HUES48 (cell line): ENCODE measurements around the gene MORN4.
A peak's percentile ranks its signal among the peaks of the same experiment; 100 is the strongest.

Experiments used
- H3K27ac ChIP-seq: one replicate; pipeline ENCODE4 v1.7.0; 2013; ENCODE audit warnings: low read depth, low read length, inconsistent platforms
- H3K27me3 ChIP-seq: 2 replicates; pipeline ENCODE4 v1.6.1; 2013; ENCODE audit warnings: mild to moderate bottlenecking, low read length; ENCODE audit not compliant: control insufficient read depth, insufficient read depth
- H3K36me3 ChIP-seq: 2 replicates; pipeline ENCODE4 v1.6.1; 2013; ENCODE audit warnings: low read length; ENCODE audit not compliant: control insufficient read depth, insufficient read depth
- H3K4me1 ChIP-seq: 2 replicates; pipeline ENCODE4 v1.6.1; 2013; ENCODE audit warnings: mild to moderate bottlenecking, low read length; ENCODE audit not compliant: control insufficient read depth, insufficient read depth
- H3K4me3 ChIP-seq: 2 replicates; pipeline ENCODE4 v1.5.1; 2013; ENCODE audit warnings: mild to moderate bottlenecking, low read depth, low read length
- H3K9ac ChIP-seq: 2 replicates; pipeline ENCODE4 v1.6.1; 2013; ENCODE audit warnings: mild to moderate bottlenecking, low read depth, low read length, moderate library complexity
- H3K9me3 ChIP-seq: 2 replicates; pipeline ENCODE4 v1.6.1; 2013; ENCODE audit warnings: low read length; ENCODE audit not compliant: control insufficient read depth, insufficient read depth

Gene MORN4

DNA sequence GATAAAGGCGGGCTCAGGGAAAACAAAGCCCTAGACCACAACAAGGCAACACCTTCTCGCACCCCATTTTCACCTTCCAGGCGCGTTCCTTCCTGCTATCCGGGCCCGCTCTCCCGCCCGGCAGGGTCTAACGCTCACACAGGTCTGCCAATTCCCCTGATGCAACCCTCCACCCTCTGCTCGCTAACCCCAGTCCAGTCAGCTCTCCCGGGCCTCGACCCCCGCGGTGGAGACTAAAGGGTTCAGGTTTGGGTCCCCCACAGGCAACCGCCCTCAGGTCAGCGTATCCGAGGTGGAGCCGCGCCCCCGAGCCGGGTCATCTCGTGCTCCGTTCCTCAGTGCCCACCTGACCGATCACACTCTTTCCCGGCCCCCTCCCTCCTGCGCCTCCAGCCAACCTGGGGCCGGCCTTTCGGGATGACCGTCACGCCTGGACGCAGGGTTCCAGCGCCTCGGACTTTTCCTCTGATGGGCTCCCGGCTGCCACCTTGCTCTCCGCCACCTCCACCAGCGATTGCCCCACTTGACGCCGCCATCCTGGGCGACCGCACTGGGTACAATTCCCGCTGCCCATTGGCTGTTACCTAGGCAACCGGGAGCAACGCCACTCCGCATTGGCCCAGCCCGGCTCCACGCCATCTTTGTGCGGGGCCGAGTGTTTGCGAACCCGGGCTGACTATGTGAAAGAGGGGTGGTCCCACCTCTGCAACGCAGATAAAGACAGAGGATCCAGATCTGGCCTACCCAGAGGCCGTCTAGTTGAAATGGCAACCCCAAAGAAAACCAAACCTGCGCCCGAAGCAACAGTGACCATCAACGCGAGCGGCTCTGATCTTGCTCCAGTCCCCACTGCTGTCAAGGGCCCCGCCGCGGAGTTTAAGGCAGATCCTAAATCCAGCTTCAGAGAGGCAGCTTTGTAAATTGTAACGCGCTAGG lies at the start of gene MORN4:
Gene MORN4, minus strand, starts transcription at position 552 of the 936 bp plus-strand sequence. CDS start 13,847 bp downstream, outside the sequence.
- Histone ChIP-seq H3K9ac (peak within 1 kb of the TSS; percentile 67), H3K4me3 (peak within 1 kb of the TSS; percentile 83), H3K36me3 (no peaks in the 10 kb centered on the region), H3K27ac (peak within 1 kb of the TSS; percentile 83), H3K9me3 (no peaks in the 10 kb centered on the region), H3K4me1 (0 out of 2 replicates have a peak, but pooled peaks cover 3% of the 10 kb centered on the region), H3K27me3 (no peaks in the 10 kb centered on the region)

DNA sequence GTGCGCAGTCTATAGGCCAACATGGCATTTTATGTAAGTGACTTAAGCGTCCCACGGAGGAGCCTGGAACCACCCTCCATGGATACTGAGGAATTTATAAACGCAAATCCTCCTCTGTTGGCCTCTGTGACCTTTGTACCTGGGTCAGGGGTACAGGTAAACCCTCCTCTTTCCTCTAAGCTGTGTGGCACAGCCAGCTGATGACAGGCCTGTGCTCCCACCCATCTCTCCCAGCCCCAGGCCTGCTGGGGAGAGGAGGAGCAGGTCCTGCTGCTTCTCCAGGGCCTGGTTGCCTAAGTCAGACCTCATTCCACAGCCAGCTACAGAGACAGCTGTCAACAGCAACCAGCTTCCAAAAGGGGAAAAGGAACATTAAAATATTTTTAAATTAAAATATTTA lies 48.7 kb upstream of the MORN4 start:
- no peak overlapping the region for H3K9ac ChIP-seq
- H3K4me1 ChIP-seq: peaks cover 11% of the 10 kb centered on the region
- H3K27me3 ChIP-seq: 0 out of 2 replicates have a peak, but pooled peaks cover 2% of the 10 kb centered on the region
- peaks cover 15% of the 10 kb centered on the region for H3K36me3 ChIP-seq
- H3K9me3 ChIP-seq: no peaks in the 10 kb centered on the region
- no peak overlapping the region for H3K4me3 ChIP-seq
- no peak overlapping the region for H3K27ac ChIP-seq

DNA sequence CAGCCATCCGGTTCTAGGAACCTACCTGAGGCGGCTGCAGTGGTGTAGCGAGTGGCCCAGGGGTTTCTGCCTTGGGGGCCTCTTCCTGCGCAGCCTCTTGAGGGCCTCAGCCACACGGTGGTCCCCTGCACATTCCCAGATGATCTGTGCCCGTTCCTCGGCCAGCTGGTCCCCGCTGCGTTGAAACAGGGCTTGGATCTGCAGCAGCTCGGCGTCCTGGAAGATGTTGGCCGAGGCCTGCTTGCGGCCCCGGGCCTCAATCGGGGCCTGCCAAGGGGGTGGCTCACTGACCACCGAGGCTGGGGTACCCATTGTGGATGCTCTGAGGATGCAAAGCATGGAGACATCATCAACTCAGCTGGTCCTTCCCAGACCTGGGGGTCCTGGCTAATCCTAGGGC lies 46.3 kb upstream of the MORN4 start:
- Histone ChIP-seq H3K36me3 (peaks cover 32% of the 10 kb centered on the region), H3K27ac (no peak overlapping the region), H3K9ac (no peak overlapping the region), H3K4me1 (peaks cover 7% of the 10 kb centered on the region; the same call in 1 of the 2 replicates), H3K9me3 (no peaks in the 10 kb centered on the region), H3K27me3 (no peaks in the 10 kb centered on the region), H3K4me3 (no peak overlapping the region)

DNA sequence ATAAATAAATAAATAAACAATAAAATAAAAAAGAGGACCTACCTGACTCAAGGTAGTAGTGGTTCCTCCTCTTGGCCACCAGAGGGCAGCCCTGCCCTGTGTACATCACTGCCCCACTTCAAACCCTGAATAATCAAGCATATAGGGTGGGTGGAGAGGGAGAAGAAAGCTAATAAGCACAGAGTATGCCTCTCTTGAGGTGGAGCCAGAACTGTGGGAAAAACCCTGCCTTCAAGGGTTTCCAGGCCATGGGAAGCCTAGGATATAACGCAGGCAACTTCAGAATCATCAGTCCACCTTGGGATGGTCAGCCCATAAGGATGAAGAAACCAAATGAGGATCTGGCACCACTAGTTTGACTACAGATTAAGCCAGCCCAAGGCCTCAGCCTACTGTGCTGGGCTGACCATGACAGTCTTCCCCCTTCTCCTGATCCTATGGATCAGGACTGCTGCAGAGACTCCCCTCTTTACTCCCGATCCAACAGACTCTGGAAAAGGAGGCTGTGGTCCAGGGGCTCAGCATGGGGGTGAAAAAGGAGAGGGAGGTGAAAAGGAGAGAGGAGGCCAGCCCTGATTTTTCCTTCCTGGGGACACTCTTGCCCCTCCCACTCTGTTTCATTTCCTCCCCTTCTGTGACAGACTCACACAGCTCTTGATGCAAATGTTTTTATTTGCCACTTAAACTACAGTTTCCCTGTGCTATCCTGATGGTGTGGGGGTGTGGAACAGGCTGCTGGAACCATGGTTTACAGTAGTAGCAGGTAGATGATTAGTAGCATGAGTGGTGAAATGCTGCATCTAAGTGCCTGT lies 43.7 kb upstream of the MORN4 start:
- no peaks in the 10 kb centered on the region for H3K4me1 ChIP-seq
- no peak overlapping the region for H3K9ac ChIP-seq
- H3K27ac ChIP-seq: no peak overlapping the region

DNA sequence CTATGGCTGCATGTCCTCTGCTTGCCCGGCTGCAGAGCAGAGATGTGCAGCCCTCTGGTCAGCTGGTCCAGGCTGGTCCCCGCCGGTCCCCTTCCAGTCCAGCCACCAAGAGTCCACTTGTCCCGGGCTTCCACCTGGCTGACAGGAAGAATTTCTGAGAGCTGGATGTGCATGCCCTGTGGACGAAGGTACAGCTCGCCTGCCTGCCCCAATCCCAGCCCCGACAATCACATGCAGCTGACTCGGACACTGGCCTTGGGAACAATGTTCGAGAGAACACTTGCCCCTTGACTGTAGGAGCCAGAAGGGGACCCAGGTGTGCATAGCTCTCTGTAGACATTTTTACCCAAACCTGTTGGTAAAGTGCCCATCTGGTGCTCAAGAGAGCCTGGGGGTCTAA lies 41.9 kb upstream of the MORN4 start:
- Histone ChIP-seq H3K4me3 (no peak overlapping the region), H3K27ac (no peak overlapping the region), H3K36me3 (peaks cover 59% of the 10 kb centered on the region), H3K9me3 (no peaks in the 10 kb centered on the region), H3K27me3 (no peaks in the 10 kb centered on the region), H3K9ac (no peak overlapping the region), H3K4me1 (no peaks in the 10 kb centered on the region)

More for the DNA sequence above, 43.7 kb upstream of the MORN4 start:
- H3K36me3 ChIP-seq: peaks cover 51% of the 10 kb centered on the region
- no peaks in the 10 kb centered on the region for H3K9me3 ChIP-seq
- no peaks in the 10 kb centered on the region for H3K27me3 ChIP-seq
- H3K4me3 ChIP-seq: no peak overlapping the region

DNA sequence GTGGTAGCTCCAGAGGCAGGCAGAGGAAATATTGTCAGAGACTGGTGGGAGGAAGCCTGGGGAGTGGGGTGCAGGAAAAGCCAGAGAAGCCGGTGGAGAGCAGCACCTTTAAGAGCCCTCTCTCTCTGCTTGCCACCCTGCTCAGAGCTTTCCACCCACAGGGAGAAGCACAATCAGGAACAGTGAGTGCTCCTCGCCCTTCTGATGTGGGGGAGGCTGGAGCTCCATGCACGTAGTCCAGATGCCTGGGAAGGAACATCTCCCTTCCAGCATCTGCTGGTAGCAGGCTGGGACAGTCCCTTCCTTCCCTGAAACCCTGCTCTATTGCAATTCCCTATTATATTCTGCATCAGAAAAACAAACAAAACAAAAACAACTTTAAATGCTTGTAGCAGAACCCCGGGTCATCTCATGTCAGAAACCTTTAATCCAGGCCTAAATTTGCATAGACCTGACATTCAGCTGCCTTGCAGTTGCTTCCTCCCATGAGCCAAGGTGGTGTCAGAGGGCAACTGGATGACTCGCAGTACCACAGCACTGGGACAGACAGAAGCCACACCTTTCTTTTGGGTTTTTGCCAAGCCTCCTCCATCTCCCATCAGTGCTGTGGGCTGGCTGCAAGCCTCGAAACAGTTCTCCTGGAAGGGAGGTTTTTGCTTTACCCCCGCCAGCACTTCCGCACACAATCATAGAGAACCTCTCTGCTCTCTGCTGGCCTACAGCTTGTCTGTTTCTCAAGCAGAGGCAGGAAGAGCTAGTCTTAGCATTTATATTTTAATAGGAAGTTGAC lies 40.6 kb upstream of the MORN4 start:
- Histone ChIP-seq H3K4me1 (no peaks in the 10 kb centered on the region), H3K9ac (no peak overlapping the region), H3K36me3 (peaks cover 71% of the 10 kb centered on the region), H3K27me3 (no peaks in the 10 kb centered on the region), H3K4me3 (no peak overlapping the region), H3K27ac (no peak overlapping the region), H3K9me3 (no peaks in the 10 kb centered on the region)

DNA sequence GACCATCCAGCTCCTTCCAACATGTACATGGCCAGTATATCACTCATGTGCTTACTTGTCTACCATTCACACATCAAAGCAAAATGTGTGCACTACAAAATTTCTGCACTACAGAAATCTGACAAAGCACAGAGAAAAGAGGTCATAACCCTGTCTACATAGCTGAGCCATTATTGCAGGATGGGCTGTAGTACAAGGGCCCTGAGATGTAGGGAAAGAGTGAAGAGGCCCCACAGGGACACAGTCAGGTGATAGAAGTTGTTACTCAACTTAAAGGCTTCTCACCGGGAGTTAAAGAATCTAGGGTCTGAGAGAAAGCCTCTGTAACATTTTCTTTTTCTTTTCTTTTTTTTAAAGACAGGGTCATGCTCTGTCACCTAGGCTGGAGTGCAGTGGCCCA lies 36.3 kb upstream of the MORN4 start:
- no peaks in the 10 kb centered on the region for H3K9me3 ChIP-seq
- no peaks in the 10 kb centered on the region for H3K4me1 ChIP-seq
- H3K27ac ChIP-seq: no peak overlapping the region
- no peaks in the 10 kb centered on the region for H3K27me3 ChIP-seq
- H3K9ac ChIP-seq: no peak overlapping the region
- no peak overlapping the region for H3K4me3 ChIP-seq
- peaks cover 74% of the 10 kb centered on the region for H3K36me3 ChIP-seq

DNA sequence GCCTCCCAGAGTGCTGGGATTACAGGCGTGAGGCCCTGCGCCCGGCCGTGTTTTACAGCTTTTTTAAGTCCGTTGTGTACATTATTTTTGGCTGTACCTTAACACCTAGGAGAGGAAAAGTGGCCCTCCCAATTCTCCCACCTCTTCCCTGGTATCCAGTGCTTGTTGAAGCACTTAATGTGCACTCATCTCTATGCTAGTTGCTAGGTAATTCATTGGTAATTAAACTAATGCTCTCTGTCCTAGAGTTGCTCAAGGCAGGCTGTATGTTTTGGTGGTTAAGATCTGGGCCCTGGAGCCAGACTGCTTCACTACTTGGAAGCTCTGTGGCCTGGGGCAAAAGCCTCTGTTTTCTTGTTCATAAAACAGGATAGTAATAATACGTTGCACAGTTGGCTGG lies 34.2 kb upstream of the MORN4 start:
- no peaks in the 10 kb centered on the region for H3K9me3 ChIP-seq
- no peaks in the 10 kb centered on the region for H3K27me3 ChIP-seq
- H3K36me3 ChIP-seq: peaks cover 76% of the 10 kb centered on the region
- no peaks in the 10 kb centered on the region for H3K4me1 ChIP-seq
- no peak overlapping the region for H3K4me3 ChIP-seq
- H3K27ac ChIP-seq: no peak overlapping the region
- H3K9ac ChIP-seq: no peak overlapping the region

DNA sequence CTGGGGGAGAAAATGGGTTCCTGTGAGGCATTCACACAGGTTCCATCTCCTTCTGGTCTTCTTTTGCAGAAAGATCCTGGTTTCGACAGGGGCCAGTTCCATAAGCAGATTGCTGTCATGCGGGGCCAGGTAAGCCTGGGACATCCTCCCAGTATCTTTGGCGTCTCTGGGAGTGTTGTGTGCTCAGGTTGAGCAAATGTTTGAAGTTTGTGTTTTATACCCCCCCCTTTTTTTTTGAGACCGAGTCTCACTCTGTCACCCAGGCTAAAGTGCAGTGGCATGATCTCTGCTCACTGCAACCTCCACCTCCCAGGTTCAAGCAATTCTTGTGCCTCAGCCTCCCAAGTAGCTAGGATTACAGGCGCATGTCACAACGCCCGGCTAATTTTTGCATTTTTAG lies 33.7 kb upstream of the MORN4 start:
- Histone ChIP-seq H3K4me1 (no peaks in the 10 kb centered on the region), H3K4me3 (no peak overlapping the region), H3K9me3 (no peaks in the 10 kb centered on the region), H3K27ac (no peak overlapping the region), H3K36me3 (peaks cover 81% of the 10 kb centered on the region), H3K27me3 (no peaks in the 10 kb centered on the region), H3K9ac (no peak overlapping the region)

DNA sequence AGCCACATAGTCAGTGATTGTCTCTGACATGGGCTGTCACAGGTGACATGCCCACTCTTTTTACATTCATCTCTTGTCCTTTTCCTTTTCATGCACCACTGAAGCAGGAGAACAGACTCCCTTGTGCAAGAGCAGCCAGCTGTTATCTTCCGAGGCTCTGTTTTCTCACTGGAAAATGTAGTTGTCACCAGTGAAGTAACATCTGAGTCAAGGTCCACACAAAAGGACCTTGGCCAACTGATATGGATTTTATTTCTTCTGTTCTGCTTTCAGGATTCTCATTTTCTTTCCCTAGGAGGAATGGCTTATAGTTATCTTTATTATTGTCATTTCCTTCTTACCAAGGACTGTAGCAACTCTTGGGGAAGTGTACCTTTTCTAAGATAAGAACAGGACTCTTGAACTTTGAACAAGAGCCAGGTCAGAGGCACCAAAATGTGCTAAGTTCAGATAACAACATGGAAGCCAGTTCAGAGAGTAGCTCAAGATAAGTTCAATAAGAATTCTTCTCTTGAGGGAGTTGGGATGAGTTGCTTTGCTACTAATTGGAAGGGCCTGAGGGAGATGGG lies 31.1 kb upstream of the MORN4 start:
- no peak overlapping the region for H3K4me3 ChIP-seq
- no peak overlapping the region for H3K9ac ChIP-seq
- no peaks in the 10 kb centered on the region for H3K4me1 ChIP-seq
- H3K36me3 ChIP-seq: peaks cover 77% of the 10 kb centered on the region
- H3K27ac ChIP-seq: no peak overlapping the region
- no peaks in the 10 kb centered on the region for H3K27me3 ChIP-seq
- H3K9me3 ChIP-seq: no peaks in the 10 kb centered on the region
